A549 (cell line): Measurements from ENCODE around the gene FGG.

Source experiments
- CEBPB ChIP-seq, 2 experiments: fragments of >200 bp in 1 of 2; sonication (Bioruptor Twin) in 1 of 2; formaldehyde crosslinking in 1 of 2; IDR thresholded peaks; 2 replicates each; pipeline ENCODE4 v1.6.1; 2012 to 2016
- CTCF ChIP-seq: fragments of >200 bp; sonication (Bioruptor Twin); formaldehyde crosslinking; IDR thresholded peaks from 3 replicates; pipeline ENCODE4 v1.5.1; 2016
- EHMT2 ChIP-seq: fragments of 200-600 bp; sonication (generic); IDR thresholded peaks from 2 replicates; pipeline ENCODE4 v1.6.1; 2016; ENCODE audit warnings: antibody characterized with exemption, low read depth, mild to moderate bottlenecking, moderate library complexity
- EP300 ChIP-seq, 2 experiments: fragments of >200 bp; sonication (Bioruptor Twin); formaldehyde crosslinking; IDR thresholded peaks; 2 replicates in 1 of 2; 3 replicates in 1 of 2; pipeline ENCODE4 v1.6.1; 2016 to 2017
- GATA3 ChIP-seq: IDR thresholded peaks from 2 replicates; pipeline ENCODE4 v1.6.1; 2012; ENCODE audit warnings: borderline replicate concordance
- HMGXB4 ChIP-seq: fragments of 250-450 bp; sonication (Bioruptor Pico); IDR thresholded peaks from 2 replicates; pipeline ENCODE4 v1.5.0; 2021; ENCODE audit warnings: mild to moderate bottlenecking, moderate library complexity, borderline replicate concordance
- KDM5A ChIP-seq: fragments of 200-600 bp; sonication (generic); IDR thresholded peaks from 2 replicates; pipeline ENCODE4 v1.6.1; 2016; ENCODE audit warnings: antibody characterized with exemption, mild to moderate bottlenecking
- MYC ChIP-seq: IDR thresholded peaks from 2 replicates; pipeline ENCODE4 v1.6.1; 2012; ENCODE audit warnings: mild to moderate bottlenecking, inconsistent platforms, low read length, improper control_type of control experiment, borderline replicate concordance
- NFE2L2 ChIP-seq: fragments of 150-350 bp; conservative IDR thresholded peaks from 2 replicates; pipeline ENCODE4 v1.6.1; 2014; ENCODE audit warnings: low read length
- PHF8 ChIP-seq: fragments of 200-600 bp; sonication (generic); IDR thresholded peaks from 2 replicates; pipeline ENCODE4 v1.6.1; 2016; ENCODE audit warnings: low read depth, mild to moderate bottlenecking, antibody characterized with exemption, moderate library complexity, borderline replicate concordance
- POLR2A ChIP-seq: IDR thresholded peaks from 2 replicates; pipeline ENCODE4 v1.6.1; 2012; ENCODE audit warnings: mild to moderate bottlenecking, low read length
- USF2 ChIP-seq: fragments of 450-650 bp; IDR thresholded peaks from 2 replicates; pipeline ENCODE4 v1.6.1; 2014; ENCODE audit warnings: antibody characterized with exemption
- ZFP36 ChIP-seq: fragments of 450-650 bp; IDR thresholded peaks from 2 replicates; pipeline ENCODE4 v1.6.1; 2014; ENCODE audit warnings: borderline replicate concordance; ENCODE audit not compliant: partially characterized antibody

GRCh38 chr4:154577324-154577723, 35.1 kb downstream of the FGG start:
- TF ChIP-seq EP300 (IDR thresholded peaks at IDR 0.05) (peak; percentile 48 to 59; a peak in 2 of 5 replicates), KDM5A (no peak), CTCF (no peak), CEBPB (IDR thresholded peaks at IDR 0.05) (peak; percentile 82 to 89), PHF8 (no peak), EHMT2 (no peak), USF2 (no peak), POLR2A (no peak), MYC (no peak), GATA3 (peak; percentile 72), ZFP36 (no peak), NFE2L2 (no peak), HMGXB4 (CRISPR knock-in tag) (no peak)
